Measurements from ENCODE around the gene SPIC.

The SPIC gene

GRCh38 chr12:101536069-101536674 lies 61.0 kb downstream of the SPIC start:
- no peak for DNase-seq

Data from activated CD4-positive, CD25-positive, alpha-beta regulatory T cell (primary cell).